HepG2 (cell line): ENCODE data around the gene IGHMBP2. TPM values are rescaled to one million over a fixed set of nuclear protein-coding genes. Genes with fewer than 3 reads are reported as not detected.

Source experiments
- ATAC-seq: fragments of 200-7000 bp; cut with Tn5 transposase; 3 replicates; pipeline ENCODE4 v1.9.1; 2020; ENCODE audit warnings: mild to moderate bottlenecking, moderate library complexity
- BruUV-seq: library from RNA; stranded (reverse); fragments of 400-500 nt; replicated peaks from 2 replicates; lab custom pipeline; 2021; lab: Mats Ljungman, UMichigan
- CTCF ChIA-PET: fragments of 300-600 bp; formaldehyde crosslinking; extraction: SDS; loops from one replicate; lab custom pipeline; 2021; ENCODE audit warnings: low total read pairs, inconsistent platforms, low intra/inter-chr PET ratio; lab: Yijun Ruan, JAX
- POLR2A ChIA-PET: fragments of 350-600 bp; sonication (Branson Sonifier 250); formaldehyde crosslinking; loops from one replicate; lab custom pipeline; 2020; ENCODE audit warnings: antibody characterized with exemption, inconsistent platforms; lab: Yijun Ruan, JAX
- DNase-seq: peaks from one replicate; pipeline ENCODE4 v3.0.0-alpha.2; 2015; ENCODE audit warnings: low spot score
- FAIRE-seq: peaks from 3 replicates; lab custom pipeline; 2011; peaks lifted over from hg19 to GRCh38; lab: Jason Lieb, UNC
- H2AFZ ChIP-seq: one replicate; pipeline ENCODE4 v1.6.1; 2011; ENCODE audit warnings: low read length, inconsistent platforms
- H3K27ac ChIP-seq: fragments of 300-600 bp; 3 replicates; pipeline ENCODE4 v1.8.0; 2011; ENCODE audit warnings: mixed run types, mild to moderate bottlenecking, mixed read lengths, low read length, inconsistent platforms; ENCODE audit not compliant: insufficient read depth; ENCODE audit errors: extremely low read length
- H3K27me3 ChIP-seq, 2 experiments: fragments of 200-600 bp in 1 of 2; 2 replicates in 1 of 2; 3 replicates in 1 of 2; pipeline versions ENCODE4 v1.6.0 to v1.8.0; 2011; ENCODE audit warnings: low read length in 2 of 2, mild to moderate bottlenecking in 2 of 2, moderate library complexity in 2 of 2, inconsistent platforms in 1 of 2; ENCODE audit not compliant: insufficient read depth in 2 of 2, control insufficient read depth in 1 of 2
- H3K36me3 ChIP-seq, 2 experiments: fragments of 200-600 bp in 1 of 2; replicated peaks in 1 of 2; 2 replicates in 1 of 2; 3 replicates in 1 of 2; pipeline versions ENCODE4 v1.5.1 to v1.8.0; 2011; ENCODE audit warnings: low read length in 2 of 2, inconsistent platforms in 1 of 2; ENCODE audit not compliant: insufficient read depth in 2 of 2, control insufficient read depth in 1 of 2
- H3K4me1 ChIP-seq: 2 replicates; pipeline ENCODE4 v1.5.1; 2012; ENCODE audit warnings: low read length, inconsistent platforms; ENCODE audit not compliant: insufficient read depth
- H3K4me2 ChIP-seq: 2 replicates; pipeline ENCODE4 v1.6.0; 2011; ENCODE audit warnings: low read depth, low read length, inconsistent platforms
- H3K4me3 ChIP-seq, 3 experiments: fragments of 200-600 bp in 1 of 3; sonication (generic), shearing (Covaris generic) in 1 of 3; replicated peaks in 1 of 3; 2 replicates each; pipeline ENCODE4 v1.5.1; 2011 to 2016; ENCODE audit warnings: low read length in 3 of 3, inconsistent platforms in 2 of 3, low read depth in 2 of 3, mild to moderate bottlenecking in 2 of 3, control low read depth in 1 of 3, mixed read lengths in 1 of 3; ENCODE audit not compliant: insufficient read depth in 1 of 3
- H3K79me2 ChIP-seq: one replicate; pipeline ENCODE4 v1.6.1; 2011; ENCODE audit warnings: low read length, inconsistent platforms; ENCODE audit not compliant: insufficient read depth
- H3K9ac ChIP-seq: 2 replicates; pipeline ENCODE4 v1.6.0; 2011; ENCODE audit warnings: mild to moderate bottlenecking, low read depth, low read length, inconsistent platforms; ENCODE audit not compliant: insufficient read depth
- H3K9me3 ChIP-seq: 2 replicates; pipeline ENCODE4 v1.5.1; 2012; ENCODE audit warnings: mild to moderate bottlenecking, low read length
- H4K20me1 ChIP-seq: 2 replicates; pipeline ENCODE4 v1.6.0; 2011; ENCODE audit warnings: inconsistent platforms, mild to moderate bottlenecking, low read length, moderate library complexity; ENCODE audit not compliant: insufficient read depth
- ARID2 ChIP-seq: sonication (generic); formaldehyde crosslinking; IDR thresholded peaks from 2 replicates; pipeline ENCODE4 v1.8.1; 2022; ENCODE audit warnings: mild to moderate bottlenecking, missing genetic modification reagents, borderline replicate concordance
- EHMT2 ChIP-seq: fragments of 200-600 bp; sonication (generic); IDR thresholded peaks from 2 replicates; pipeline ENCODE4 v1.7.0; 2017; ENCODE audit warnings: antibody characterized with exemption, low read depth, low read length, borderline replicate concordance
- KLF12 ChIP-seq: sonication (generic); formaldehyde crosslinking; IDR thresholded peaks from 2 replicates; pipeline ENCODE4 v1.4.0; 2020; ENCODE audit warnings: missing genetic modification reagents, borderline replicate concordance
- PAF1 ChIP-seq: IDR thresholded peaks from 2 replicates; pipeline ENCODE4 v1.6.1; 2016; ENCODE audit warnings: missing genetic modification reagents, missing compliant biosample characterization
- PCBP2 ChIP-seq: fragments of 200-400 bp; formaldehyde crosslinking; optimal IDR thresholded peaks from 2 replicates; pipeline ENCODE3; 2018; ENCODE audit warnings: low read length, low read depth; ENCODE audit not compliant: poor library complexity, severe bottlenecking
- ZNF138 ChIP-seq: sonication (generic); formaldehyde crosslinking; IDR thresholded peaks from 2 replicates; pipeline ENCODE4 v1.5.0; 2020; ENCODE audit warnings: mild to moderate bottlenecking, low read depth, missing genetic modification reagents
- ZNF296 ChIP-seq: sonication (generic); formaldehyde crosslinking; conservative IDR thresholded peaks from 2 replicates; pipeline ENCODE4 v1.5.0; 2020; ENCODE audit warnings: mild to moderate bottlenecking, missing genetic modification reagents
- ZNF644 ChIP-seq: IDR thresholded peaks from 2 replicates; pipeline ENCODE4 v1.6.1; 2016; ENCODE audit warnings: low read depth
- ZNF7 ChIP-seq: IDR thresholded peaks from 2 replicates; pipeline ENCODE4 v1.6.1; 2016; ENCODE audit warnings: missing biosample characterization, missing genetic modification reagents
- WGBS: methylation state at CpG from one replicate; pipeline ENCODE4 v1.1.6; 2017; ENCODE audit warnings: low lambda C conversion rate; 5-methylcytosine and 5-hydroxymethylcytosine counted together
- in situ Hi-C: cut with HindIII; loops from 2 replicates; pipeline ENCODE4 v1.10.0; 2017; ENCODE audit warnings: low pct_unique_long_range_greater_than_20kb; ENCODE audit not compliant: extremely low pct_ligation_motif_present
- intact Hi-C: fragments of 100-400 bp; cut with micrococcal nuclease; formaldehyde crosslinking; loops from one replicate; pipeline ENCODE4 v1.10.0; 2022; ENCODE audit not compliant: unreplicated experiment
- polyA plus RNA-seq, 8 experiments: library from polyadenylated mRNA; depleted of rRNA in 3 of 8; stranded (reverse) in 7 of 8; unstranded in 1 of 8; fragments of >200 nt; fragmentation: Illumina TruSeq in 4 of 8; extraction: Trizol in 4 of 8; gene quantifications; 2 replicates each; pipeline versions ENCODE4 v1.2.1 to v1.2.3, GENCODE V29; 2011 to 2016; ENCODE audit warnings: low read depth in 4 of 8, missing spikeins in 1 of 8, mixed read lengths in 1 of 8; ENCODE audit not compliant: insufficient read depth in 1 of 8
- total RNA-seq, 5 experiments: library from RNA; depleted of rRNA; stranded (reverse); fragments of >200 nt; fragmentation: Illumina TruSeq; extraction: Trizol; gene quantifications; 2 replicates each; pipeline ENCODE4 v1.2.3, GENCODE V29; 2016; ENCODE audit warnings: low read depth in 1 of 5
- TF ChIP-seq, protein P1 (sequence below): sonication (generic); formaldehyde crosslinking; IDR thresholded peaks from 2 replicates; pipeline ENCODE4 v1.5.0; 2020; ENCODE audit warnings: missing genetic modification reagents
- TF ChIP-seq, protein P2 (sequence below): IDR thresholded peaks from 2 replicates; pipeline ENCODE4 v1.6.1; 2016; ENCODE audit warnings: missing genetic modification reagents, missing compliant biosample characterization
- TF ChIP-seq, protein P3 (sequence below): sonication (generic); formaldehyde crosslinking; IDR thresholded peaks from 2 replicates; pipeline ENCODE4 v1.4.0; 2020; ENCODE audit warnings: missing genetic modification reagents, mild to moderate bottlenecking, borderline replicate concordance

IGHMBP2 gene
- total and polyA plus RNA-seq, 2 of the 13 experiments (the other 11 are each of a cell fraction or from before 2014, with no cell fraction given), result 8.9 to 9.9 TPM

DNA sequence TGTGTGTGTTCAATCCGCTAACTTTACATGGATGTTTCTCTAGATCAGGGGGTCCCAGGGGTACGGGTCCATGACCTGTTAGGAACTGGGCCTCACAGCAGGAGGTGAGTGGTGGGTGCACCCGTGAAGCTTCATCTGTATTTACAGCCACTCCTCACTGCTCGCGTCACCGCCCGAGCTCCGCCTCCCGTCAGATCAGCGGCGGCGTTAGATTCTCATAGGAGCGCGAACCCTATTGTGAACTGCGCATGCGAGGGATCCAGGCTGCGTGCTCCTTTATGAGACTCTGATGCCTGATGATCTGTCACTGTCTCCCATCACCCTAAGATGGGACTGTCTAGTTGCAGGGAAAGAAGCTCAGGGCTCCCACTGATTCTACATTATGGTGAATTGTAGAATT lies 45.2 kb downstream of the IGHMBP2 start:
- DNase-seq (no peak), FAIRE-seq (no peak), ATAC-seq (no peak)
- no peak overlapping the region for H3K9ac ChIP-seq
- no peaks in the 10 kb centered on the region for H3K9me3 ChIP-seq
- intact Hi-C loops (no loop called here), in situ Hi-C loops (no loop called here)
- peaks cover 0 to 4% of the 10 kb centered on the region in 2 experiments; a peak in 2 of 5 replicates for H3K27me3 ChIP-seq
- H4K20me1 ChIP-seq, result no peaks in the 10 kb centered on the region
- H3K79me2 ChIP-seq, result no peaks in the 10 kb centered on the region
- H3K4me1 ChIP-seq, result no peaks in the 10 kb centered on the region
- BruUV-seq, result no TSS peak
- ChIA-PET POLR2A (no interaction called here), CTCF (no interaction called here)
- 86% methylated on average over 16 of the region's 17 CpGs for WGBS
- H2AFZ ChIP-seq, result no peak overlapping the region
- no peak overlapping the region for H3K4me3 ChIP-seq
- H3K27ac ChIP-seq, result no peak overlapping the region
- H3K4me2 ChIP-seq, result no peak overlapping the region
- H3K36me3 ChIP-seq, result no peaks in the 10 kb centered on the region
- TF ChIP-seq, protein P1, sequence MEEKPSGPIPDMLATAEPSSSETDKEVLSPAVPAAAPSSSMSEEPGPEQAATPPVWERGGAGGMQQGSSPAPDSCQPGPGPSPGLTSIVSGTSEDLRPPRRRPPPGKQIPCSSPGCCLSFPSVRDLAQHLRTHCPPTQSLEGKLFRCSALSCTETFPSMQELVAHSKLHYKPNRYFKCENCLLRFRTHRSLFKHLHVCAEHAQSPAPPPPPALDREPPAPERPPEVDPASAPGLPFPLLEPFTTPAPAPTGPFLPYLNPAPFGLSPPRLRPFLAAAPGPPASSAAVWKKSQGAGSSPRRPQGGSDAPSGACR (CRISPR knock-in tag), result no peak
- TF ChIP-seq PAF1 (CRISPR knock-in tag), result no peak
- no peak for TF ChIP-seq ZNF296 (CRISPR knock-in tag)
- TF ChIP-seq KLF12 (CRISPR knock-in tag), result no peak
- TF ChIP-seq ARID2 (CRISPR knock-in tag), result no peak
- no peak for TF ChIP-seq ZNF644 (CRISPR knock-in tag)
- TF ChIP-seq, protein P2, sequence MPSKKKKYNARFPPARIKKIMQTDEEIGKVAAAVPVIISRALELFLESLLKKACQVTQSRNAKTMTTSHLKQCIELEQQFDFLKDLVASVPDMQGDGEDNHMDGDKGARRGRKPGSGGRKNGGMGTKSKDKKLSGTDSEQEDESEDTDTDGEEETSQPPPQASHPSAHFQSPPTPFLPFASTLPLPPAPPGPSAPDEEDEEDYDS (CRISPR knock-in tag), result no peak
- TF ChIP-seq ZNF138, result no peak
- no peak for TF ChIP-seq ZNF7 (CRISPR knock-in tag)
- TF ChIP-seq, protein P3, sequence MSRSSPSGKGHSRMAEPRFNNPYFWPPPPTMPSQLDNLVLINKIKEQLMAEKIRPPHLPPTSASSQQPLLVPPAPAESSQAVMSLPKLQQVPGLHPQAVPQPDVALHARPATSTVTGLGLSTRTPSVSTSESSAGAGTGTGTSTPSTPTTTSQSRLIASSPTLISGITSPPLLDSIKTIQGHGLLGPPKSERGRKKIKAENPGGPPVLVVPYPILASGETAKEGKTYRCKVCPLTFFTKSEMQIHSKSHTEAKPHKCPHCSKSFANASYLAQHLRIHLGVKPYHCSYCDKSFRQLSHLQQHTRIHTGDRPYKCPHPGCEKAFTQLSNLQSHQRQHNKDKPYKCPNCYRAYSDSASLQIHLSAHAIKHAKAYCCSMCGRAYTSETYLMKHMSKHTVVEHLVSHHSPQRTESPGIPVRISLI (CRISPR knock-in tag), result no peak
- TF ChIP-seq PCBP2, result no peak
- no peak for TF ChIP-seq EHMT2
